GM08714 (cell line): Measurements from ENCODE around the gene C16orf96.
"Not testable (repeated sequence)": the region's sequence is repeated elsewhere in the genome, so short reads cannot be mapped to it uniquely, and the experiment has no call there.

ENCODE experiments used
- H3K4me3 ChIP-seq: fragments of 200-500 bp; sonication (Bioruptor generic); 2 replicates; pipeline ENCODE4 v1.5.1; 2014; ENCODE audit warnings: mild to moderate bottlenecking, low read length, inconsistent platforms
- ZNF274 ChIP-seq: IDR thresholded peaks from 2 replicates; pipeline ENCODE4 v1.6.1; 2012; ENCODE audit warnings: mild to moderate bottlenecking, low read depth, low read length

The C16orf96 gene

GRCh38 chr16:4570086-4570485, 13.9 kb downstream of the C16orf96 start:
- no peak for TF ChIP-seq ZNF274
- H3K4me3 ChIP-seq: no peak overlapping the region; the same call in 1 of the 2 replicates

- TF ChIP-seq ZNF274: no peak
- no peak overlapping the region for H3K4me3 ChIP-seq
Measured at GRCh38 chr16:4570688-4571321, 14.7 kb downstream of the C16orf96 start.

- no peak for TF ChIP-seq ZNF274
- H3K4me3 ChIP-seq: no peak overlapping the region
Measured at GRCh38 chr16:4572715-4573114, 16.6 kb downstream of the C16orf96 start.

GRCh38 chr16:4573926-4574325, 17.8 kb downstream of the C16orf96 start:
- not testable (repeated sequence) for H3K4me3 ChIP-seq

- no peak overlapping the region for H3K4me3 ChIP-seq
- no peak for TF ChIP-seq ZNF274
Measured at GRCh38 chr16:4574919-4575705, 19.0 kb downstream of the C16orf96 start.

GRCh38 chr16:4576008-4576407, 19.9 kb downstream of the C16orf96 start:
- TF ChIP-seq ZNF274: no peak
- no peak overlapping the region for H3K4me3 ChIP-seq

GRCh38 chr16:4578961-4579530, 22.9 kb downstream of the C16orf96 start:
- no peak for TF ChIP-seq ZNF274
- H3K4me3 ChIP-seq: no peak overlapping the region

- H3K4me3 ChIP-seq: no peak overlapping the region
- no peak for TF ChIP-seq ZNF274
Measured at GRCh38 chr16:4580250-4580649, 24.1 kb downstream of the C16orf96 start.

GRCh38 chr16:4583906-4584305, 27.8 kb downstream of the C16orf96 start:
- H3K4me3 ChIP-seq: no peak overlapping the region

GRCh38 chr16:4586291-4586690, 30.2 kb downstream of the C16orf96 start:
- no peak overlapping the region for H3K4me3 ChIP-seq
- no peak for TF ChIP-seq ZNF274

More at GRCh38 chr16:4583906-4584305, 27.8 kb downstream of the C16orf96 start:
- TF ChIP-seq ZNF274: no peak

GRCh38 chr16:4588386-4588785, 32.2 kb downstream of the C16orf96 start:
- TF ChIP-seq ZNF274: no peak
- no peak overlapping the region for H3K4me3 ChIP-seq

GRCh38 chr16:4588961-4589360, 32.8 kb downstream of the C16orf96 start:
- TF ChIP-seq ZNF274: no peak
- H3K4me3 ChIP-seq: no peak overlapping the region

- H3K4me3 ChIP-seq: no peak overlapping the region
- no peak for TF ChIP-seq ZNF274
Measured at GRCh38 chr16:4591191-4591590, 35.1 kb downstream of the C16orf96 start.

- H3K4me3 ChIP-seq: no peak overlapping the region
- no peak for TF ChIP-seq ZNF274
Measured at GRCh38 chr16:4591706-4592470, 35.7 kb downstream of the C16orf96 start.

GRCh38 chr16:4593086-4593485, 36.9 kb downstream of the C16orf96 start:
- no peak for TF ChIP-seq ZNF274
- no peak overlapping the region for H3K4me3 ChIP-seq
